CD4-positive, alpha-beta T cell (primary cell): ENCODE measurements around the gene DLL3. TPM values are rescaled to one million over a fixed set of nuclear protein-coding genes. Genes with fewer than 3 reads are reported as not detected.

Experiments used
- ATAC-seq: fragments of 200-7000 bp; cut with Tn5 transposase; one replicate; pipeline ENCODE4 v1.10.0; 2022; ENCODE audit warnings: mild to moderate bottlenecking; ENCODE audit not compliant: poor library complexity
- CTCF ChIA-PET: fragments of 350-600 bp; sonication (Branson Sonifier 250); formaldehyde crosslinking; loops from one replicate; lab custom pipeline; 2021; ENCODE audit warnings: antibody characterized with exemption, inconsistent platforms; lab: Charles Lee
- POLR2A ChIA-PET: fragments of 350-600 bp; sonication (Branson Sonifier 250); formaldehyde crosslinking; loops from one replicate; lab custom pipeline; 2021; ENCODE audit warnings: antibody characterized with exemption, inconsistent platforms; lab: Charles Lee
- DNase-seq, 14 experiments: peaks; one replicate each; pipeline ENCODE4 v3.0.0-alpha.2; 2013 to 2020; ENCODE audit warnings: mixed read lengths in 2 of 14
- H3K27ac ChIP-seq, 2 donors: one replicate each; pipeline versions ENCODE4 v1.5.1 to v1.7.0; 2013; ENCODE audit warnings: low read length in 2 of 2, low read depth in 1 of 2, mild to moderate bottlenecking in 1 of 2
- H3K27me3 ChIP-seq, 2 experiments: 1 replicate in 1 of 2; 2 replicates in 1 of 2; pipeline versions ENCODE4 v1.6.1 to v1.7.0; 2013; ENCODE audit warnings: low read length in 2 of 2, control low read depth in 1 of 2, mild to moderate bottlenecking in 1 of 2, moderate library complexity in 1 of 2; ENCODE audit not compliant: insufficient read depth in 2 of 2, control insufficient read depth in 1 of 2
- H3K36me3 ChIP-seq: one replicate; pipeline ENCODE4 v1.6.1; 2013; ENCODE audit warnings: low read length, control low read depth; ENCODE audit not compliant: insufficient read depth
- H3K4me1 ChIP-seq: one replicate; pipeline ENCODE4 v1.6.1; 2013; ENCODE audit warnings: low read length, control low read depth; ENCODE audit not compliant: insufficient read depth
- H3K4me3 ChIP-seq: one replicate; pipeline ENCODE4 v1.5.1; 2013; ENCODE audit warnings: mild to moderate bottlenecking, low read length, moderate library complexity
- H3K9me3 ChIP-seq, 2 experiments: 1 replicate in 1 of 2; 2 replicates in 1 of 2; pipeline versions ENCODE4 v1.6.1 to v1.7.0; 2013; ENCODE audit warnings: low read length in 2 of 2, mild to moderate bottlenecking in 2 of 2, control low read depth in 1 of 2, moderate library complexity in 1 of 2; ENCODE audit not compliant: control insufficient read depth in 1 of 2, insufficient read depth in 1 of 2
- H3K27ac Mint-ChIP-seq: one replicate; pipeline ENCODE4 v1.8.0; 2020; ENCODE audit warnings: mixed read lengths
- H3K27me3 Mint-ChIP-seq: one replicate; pipeline ENCODE4 v1.8.0; 2021; ENCODE audit warnings: mixed read lengths
- H3K36me3 Mint-ChIP-seq: one replicate; pipeline ENCODE4 v1.8.0; 2021; ENCODE audit warnings: low read depth, mixed read lengths
- H3K4me1 Mint-ChIP-seq: one replicate; pipeline ENCODE4 v1.8.0; 2021; ENCODE audit warnings: low read depth, mixed read lengths
- H3K4me3 Mint-ChIP-seq: one replicate; pipeline ENCODE4 v1.8.0; 2020; ENCODE audit warnings: mild to moderate bottlenecking, mixed read lengths
- H3K9me3 Mint-ChIP-seq: one replicate; pipeline ENCODE4 v1.8.0; 2020; ENCODE audit warnings: mixed read lengths
- CTCF ChIP-seq: fragments of 200-600 bp; IDR thresholded peaks from one replicate; pipeline ENCODE4 v1.8.0; 2022; ENCODE audit warnings: antibody characterized with exemption, mild to moderate bottlenecking
- intact Hi-C, 2 experiments: fragments of 100-400 bp; cut with DNase I in 1 of 2; cut with micrococcal nuclease in 1 of 2; formaldehyde crosslinking; loops; one replicate each; pipeline versions ENCODE4 v1.15.1 to v1.9.0; 2023 to 2025; cut with DNase I, micrococcal nuclease
- total RNA-seq, 174 experiments: library from RNA in 2 of 174; stranded (reverse) in 2 of 174; gene quantifications; one replicate each; pipeline ENCODE4 v1.2.3 and lab custom pipeline; 2021 to 2026

Gene DLL3
- total RNA-seq, 2 experiments from 2014 or later: not detected

DNA sequence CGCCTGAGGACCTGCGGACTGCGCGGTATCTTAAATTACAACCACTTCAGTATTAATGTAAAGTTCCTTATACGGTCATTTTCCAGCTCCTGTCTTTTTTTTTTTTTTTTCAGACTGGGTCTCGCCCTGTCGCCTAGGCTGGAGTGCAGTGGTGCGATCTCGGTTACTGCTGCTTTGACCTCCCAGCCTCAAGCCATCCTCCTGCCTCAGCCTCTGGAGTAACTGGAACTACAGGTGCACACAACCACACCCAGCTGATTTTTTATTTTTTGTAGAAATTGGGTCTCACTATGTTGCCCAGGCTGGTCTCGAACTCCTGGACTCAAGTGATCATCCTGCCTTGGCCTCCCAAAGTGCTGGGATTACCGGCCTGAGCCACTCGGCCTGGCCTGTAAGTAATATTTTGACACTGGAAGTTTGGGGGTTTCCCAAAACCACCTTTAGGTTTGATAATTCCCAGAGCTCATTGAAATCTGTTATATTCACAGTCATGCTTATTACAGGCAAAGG lies 34.3 kb downstream of the DLL3 start:
- no peak overlapping the region for H3K27ac ChIP-seq
- peak overlapping the region; percentile 79 for H3K4me3 ChIP-seq
- peak; percentile 48 for TF ChIP-seq CTCF
- H3K9me3 ChIP-seq: no peaks in the 10 kb centered on the region
- H3K36me3 ChIP-seq: no peaks in the 10 kb centered on the region
- H3K4me1 Mint-ChIP-seq: peaks cover 45% of the 10 kb centered on the region
- H3K27ac Mint-ChIP-seq: peak overlapping the region; percentile 86
- H3K4me3 Mint-ChIP-seq: peak overlapping the region; percentile 96
- H3K4me1 ChIP-seq: peaks cover 19% of the 10 kb centered on the region
- no peaks in the 10 kb centered on the region for H3K27me3 Mint-ChIP-seq
- intact Hi-C loops: loop anchor here (5.0 to 10.0 kb wide), 6 partner anchors 136 to 421 kb away; partner anchors contain the start of genes SAMD4B (in 2 of the 2), MED29 (in 1 of the 2), PAF1 (in 1 of the 2) and PAK4 (in 1 of the 2)
- POLR2A ChIA-PET: interaction anchor here (0.6 to 2.9 kb wide), 10 partner anchors 9 to 137 kb away, joined by 3 to 17 read pairs (median 5); partner anchors contain the start of genes RPS16, SUPT5H and TIMM50
- peaks cover 8% of the 10 kb centered on the region for H3K36me3 Mint-ChIP-seq
- DNase-seq (no peak), ATAC-seq (peak; percentile 16)
- CTCF ChIA-PET: interaction anchor here (0.6 to 2.2 kb wide), 13 partner anchors 9 to 411 kb away, joined by 3 to 17 read pairs (median 4); partner anchors contain the start of genes DLL3 and PLEKHG2
- no peaks in the 10 kb centered on the region for H3K9me3 Mint-ChIP-seq
- no peaks in the 10 kb centered on the region for H3K27me3 ChIP-seq

- ATAC-seq (no peak), DNase-seq (no peak)
- H3K4me1 Mint-ChIP-seq: peaks cover 46% of the 10 kb centered on the region
- intact Hi-C loops: loop anchor here (5.0 to 10.0 kb wide), 6 partner anchors 136 to 421 kb away; partner anchors contain the start of genes SAMD4B (in 2 of the 2), MED29 (in 1 of the 2), PAF1 (in 1 of the 2) and PAK4 (in 1 of the 2)
- no peak overlapping the region for H3K27ac Mint-ChIP-seq
- no peak for TF ChIP-seq CTCF
- no peaks in the 10 kb centered on the region for H3K9me3 Mint-ChIP-seq
- H3K4me3 ChIP-seq: no peak overlapping the region
- ChIA-PET POLR2A (interaction anchor here (0.9 to 2.9 kb wide), 5 partner anchors 8 to 131 kb away, joined by 3 to 17 read pairs (median 3); partner anchors contain the start of genes RPS16 and SUPT5H), CTCF (interaction anchor here (1.8 to 2.2 kb wide), 5 partner anchors 8 to 136 kb away, joined by 7 to 17 read pairs (median 10); partner anchors contain the start of gene DLL3)
- peaks cover 19% of the 10 kb centered on the region for H3K4me1 ChIP-seq
- no peak overlapping the region for H3K4me3 Mint-ChIP-seq
- no peak overlapping the region for H3K27ac ChIP-seq
- peaks cover 4% of the 10 kb centered on the region for H3K36me3 Mint-ChIP-seq
- H3K9me3 ChIP-seq: no peaks in the 10 kb centered on the region
- H3K27me3 Mint-ChIP-seq: no peaks in the 10 kb centered on the region
- no peaks in the 10 kb centered on the region for H3K27me3 ChIP-seq
- no peaks in the 10 kb centered on the region for H3K36me3 ChIP-seq
These were observed 35.0 kb downstream of the DLL3 start for GRCh38 chr19:39533791-39534190.

DNA sequence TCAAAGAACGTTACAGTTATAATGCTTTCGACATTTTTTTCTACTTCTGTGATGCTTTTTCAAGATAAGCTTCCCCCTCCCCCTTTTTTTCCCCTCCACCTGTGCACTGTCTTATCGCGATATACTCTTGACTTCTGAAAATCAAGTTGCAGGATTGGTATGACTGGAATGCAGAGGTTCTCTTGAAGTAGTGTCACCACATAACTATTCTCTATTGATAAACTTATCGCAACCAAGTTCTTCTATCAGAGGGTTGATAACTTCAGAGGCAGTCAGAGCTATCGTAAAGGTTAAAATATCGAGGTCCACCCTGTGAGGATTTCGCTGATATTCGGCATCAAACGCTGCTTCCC lies 40.4 kb downstream of the DLL3 start:
- Mint-ChIP-seq H3K4me1 (peaks cover 65% of the 10 kb centered on the region), H3K27me3 (no peaks in the 10 kb centered on the region), H3K36me3 (peaks cover 10% of the 10 kb centered on the region), H3K27ac (peak overlapping the region; percentile 96), H3K9me3 (no peaks in the 10 kb centered on the region), H3K4me3 (peak overlapping the region; percentile 86)
- Histone ChIP-seq H3K4me3 (peak overlapping the region; percentile 73), H3K4me1 (peaks cover 26% of the 10 kb centered on the region), H3K36me3 (no peaks in the 10 kb centered on the region), H3K9me3 (no peaks in the 10 kb centered on the region), H3K27me3 (no peaks in the 10 kb centered on the region), H3K27ac (peak overlapping the region; percentile 72 to 93)
- intact Hi-C loops: loop anchor here in 1 of 2 experiments (2.0 to 10.0 kb wide), 3 partner anchors 102 to 414 kb away; partner anchors contain the start of genes PAK4 and SAMD4B
- POLR2A ChIA-PET: interaction anchor here (1.1 to 2.1 kb wide), 5 partner anchors 8 to 148 kb away, joined by 3 to 9 read pairs (median 6); partner anchors contain the start of genes MED29, PAF1, RPS16 and SUPT5H
- TF ChIP-seq CTCF: no peak
- CTCF ChIA-PET: interaction anchor here (1.0 to 1.4 kb wide), 2 partner anchors 12 to 37 kb away, joined by 3 to 6 read pairs; no protein-coding TSS in a partner anchor
- DNase-seq (peak in 2 of 14 experiments; percentile 39 to 40), ATAC-seq (no peak)
